Left ventricle myocardium inferior (tissue), 1 donor: ENCODE measurements around the gene ST8SIA2. TPM values are rescaled to one million over a fixed set of nuclear protein-coding genes. Genes with fewer than 3 reads are reported as not detected.

Experiments
- DNase-seq: peaks from one replicate; pipeline ENCODE4 v3.0.0-alpha.2; 2020
- H3K27ac ChIP-seq: fragments of 200-600 bp; replicated peaks from 2 replicates; pipeline ENCODE4 v1.8.0; 2021
- H3K27me3 ChIP-seq: fragments of 200-600 bp; 2 replicates; pipeline ENCODE4 v1.8.0; 2021; ENCODE audit warnings: low read depth
- H3K36me3 ChIP-seq: fragments of 200-600 bp; 2 replicates; pipeline ENCODE4 v1.8.0; 2021
- H3K4me1 ChIP-seq: fragments of 200-600 bp; 2 replicates; pipeline ENCODE4 v1.8.0; 2021
- H3K4me3 ChIP-seq: fragments of 200-600 bp; 2 replicates; pipeline ENCODE4 v1.8.0; 2021; ENCODE audit warnings: mild to moderate bottlenecking, moderate library complexity
- H3K9me3 ChIP-seq: fragments of 200-600 bp; replicated peaks from 2 replicates; pipeline ENCODE4 v1.8.0; 2021
- CTCF ChIP-seq: fragments of 200-600 bp; IDR thresholded peaks from 2 replicates; pipeline ENCODE4 v1.8.0; 2021; ENCODE audit warnings: antibody characterized with exemption, mild to moderate bottlenecking, borderline replicate concordance
- intact Hi-C: fragments of 100-400 bp; cut with micrococcal nuclease; formaldehyde crosslinking; loops from one replicate; pipeline ENCODE4 v1.11.0; 2022
- total RNA-seq: library from RNA; stranded (reverse); fragmentation: NEBNext Ultra II Directional; extraction: Animal tissue kit (Norgen Biotek cat#: 25700); gene quantifications from one replicate; pipeline ENCODE4 v1.2.1, GENCODE V29; 2021
- donor health status: DM: no; HTN: yes; CAD: no; lungs with severe emphysema.

The ST8SIA2 gene
- total RNA-seq, 1 donor from 2014 or later, result 3.6 TPM

GRCh38 chr15:92443381-92443780, 49.7 kb downstream of the ST8SIA2 start:
- no peak overlapping the region for H3K27ac ChIP-seq
- no peaks in the 10 kb centered on the region for H3K9me3 ChIP-seq
- DNase-seq, result no peak
- intact Hi-C loops, result no loop called here
- no peaks in the 10 kb centered on the region for H3K4me1 ChIP-seq
- peaks cover 6% of the 10 kb centered on the region for H3K27me3 ChIP-seq
- no peak overlapping the region for H3K4me3 ChIP-seq
- TF ChIP-seq CTCF, result no peak
- no peaks in the 10 kb centered on the region for H3K36me3 ChIP-seq

- H3K27ac ChIP-seq, result no peak overlapping the region
- H3K27me3 ChIP-seq, result peaks cover 6% of the 10 kb centered on the region
- H3K4me3 ChIP-seq, result no peak overlapping the region
- no peak for TF ChIP-seq CTCF
- no peaks in the 10 kb centered on the region for H3K9me3 ChIP-seq
- no peaks in the 10 kb centered on the region for H3K4me1 ChIP-seq
- no peak for DNase-seq
- intact Hi-C loops, result no loop called here
- H3K36me3 ChIP-seq, result no peaks in the 10 kb centered on the region
These were observed 51.0 kb downstream of the ST8SIA2 start for GRCh38 chr15:92444631-92445030.

DNA sequence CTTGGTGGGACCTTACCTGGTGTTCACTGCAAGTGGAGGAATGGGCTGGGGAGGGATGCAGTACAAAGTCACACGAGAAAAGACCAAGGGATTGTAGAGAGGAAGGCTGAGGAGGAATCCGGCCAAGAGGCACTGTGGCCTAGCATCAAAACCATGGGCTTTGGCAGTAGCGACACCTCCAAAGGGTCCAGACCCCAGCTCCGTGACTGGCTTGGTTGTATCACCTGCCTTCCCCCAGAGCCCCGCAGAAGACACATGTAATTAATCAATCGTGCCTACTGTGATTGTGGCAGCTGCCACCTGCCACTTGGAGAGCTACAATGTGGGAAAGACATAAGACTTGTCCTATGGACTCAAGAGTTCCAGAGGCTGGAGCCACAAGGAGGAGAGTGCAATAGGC, 54.7 kb downstream of the ST8SIA2 start:
- Histone ChIP-seq H3K27ac (no peak overlapping the region), H3K4me3 (no peak overlapping the region), H3K4me1 (no peaks in the 10 kb centered on the region), H3K36me3 (no peaks in the 10 kb centered on the region), H3K27me3 (peaks cover 17% of the 10 kb centered on the region), H3K9me3 (no peaks in the 10 kb centered on the region)
- no peak for TF ChIP-seq CTCF
- intact Hi-C loops, result no loop called here
- DNase-seq, result no peak

- Histone ChIP-seq H3K27me3 (peaks cover 18% of the 10 kb centered on the region), H3K4me1 (no peaks in the 10 kb centered on the region), H3K27ac (no peak overlapping the region), H3K36me3 (no peaks in the 10 kb centered on the region), H3K9me3 (no peaks in the 10 kb centered on the region), H3K4me3 (no peak overlapping the region)
- no peak for TF ChIP-seq CTCF
- intact Hi-C loops, result no loop called here
- DNase-seq, result no peak
These were observed 55.8 kb downstream of the ST8SIA2 start for GRCh38 chr15:92449476-92449875.

GRCh38 chr15:92451225-92451825, 57.6 kb downstream of the ST8SIA2 start:
- no peak for TF ChIP-seq CTCF
- intact Hi-C loops, result no loop called here

More at GRCh38 chr15:92451225-92451825, 57.6 kb downstream of the ST8SIA2 start:
- H3K27ac ChIP-seq, result no peak overlapping the region
- no peak overlapping the region for H3K4me3 ChIP-seq
- H3K9me3 ChIP-seq, result no peaks in the 10 kb centered on the region
- DNase-seq, result no peak
- H3K4me1 ChIP-seq, result no peaks in the 10 kb centered on the region
- no peaks in the 10 kb centered on the region for H3K36me3 ChIP-seq
- peaks cover 17% of the 10 kb centered on the region for H3K27me3 ChIP-seq
